Stimulated activated CD8-positive, alpha-beta memory T cell treated with anti-CD3 and anti-CD28 coated beads, Interleukin-4, amount 100 ng/mL, for 1 hour (primary cell): ENCODE results near the gene HOXD13.

Experiments
- DNase-seq, 2 donors: peaks; one replicate each; pipeline ENCODE4 v3.0.0-alpha.2; 2020; ENCODE audit warnings: low read depth in 2 of 2, low spot score in 1 of 2

HOXD13 gene

GRCh38 chr2:176093145-176093897, 800 bp downstream of the HOXD13 start:
- DNase-seq = no peak

GRCh38 chr2:176093898-176094249, 1.4 kb downstream of the HOXD13 start:
- DNase-seq = no peak

- DNase-seq = no peak
Observed at GRCh38 chr2:176094349-176094748, 1.8 kb downstream of the HOXD13 start.

- no peak for DNase-seq
Observed at GRCh38 chr2:176095421-176095820, 2.9 kb downstream of the HOXD13 start.

- no peak for DNase-seq
Observed at GRCh38 chr2:176096243-176096985, 3.9 kb downstream of the HOXD13 start.

GRCh38 chr2:176096986-176097819, 4.7 kb downstream of the HOXD13 start:
- peak in 1 of 2 donors; percentile 19 for DNase-seq

- no peak for DNase-seq
Observed at GRCh38 chr2:176097820-176098365, 5.4 kb downstream of the HOXD13 start.

- no peak for DNase-seq
Observed at GRCh38 chr2:176098366-176099158, 6.0 kb downstream of the HOXD13 start.

- no peak for DNase-seq
Observed at GRCh38 chr2:176099159-176099727, 6.7 kb downstream of the HOXD13 start.

GRCh38 chr2:176099728-176100546, 7.4 kb downstream of the HOXD13 start, which contains the start of gene HOXD12:
Gene HOXD12 (plus strand): TSS chr2:176099795. CDS start chr2:176099802, 7 bp downstream.
- no peak for DNase-seq

- DNase-seq = no peak
Observed at GRCh38 chr2:176100547-176101140, 8.1 kb downstream of the HOXD13 start.

- DNase-seq = no peak
Observed at GRCh38 chr2:176101216-176101830, 8.8 kb downstream of the HOXD13 start.

GRCh38 chr2:176101842-176102241, 9.3 kb downstream of the HOXD13 start:
- DNase-seq = no peak

- no peak for DNase-seq
Observed at GRCh38 chr2:176102309-176102866, 9.9 kb downstream of the HOXD13 start.

- no peak for DNase-seq
Observed at GRCh38 chr2:176103194-176103593, 10.7 kb downstream of the HOXD13 start.

- no peak for DNase-seq
Observed at GRCh38 chr2:176103742-176104315, 11.3 kb downstream of the HOXD13 start.

GRCh38 chr2:176104316-176105077, 12.0 kb downstream of the HOXD13 start:
- no peak for DNase-seq
